Upper lobe of right lung (tissue), 1 donor: ENCODE measurements around the gene RNF212B. TPM values are rescaled to one million over a fixed set of nuclear protein-coding genes. Genes with fewer than 3 reads are reported as not detected.

ENCODE experiments used
- ATAC-seq: fragments of 200-7000 bp; cut with Tn5 transposase; one replicate; pipeline ENCODE4 v1.9.1; 2020; ENCODE audit warnings: mild to moderate bottlenecking, moderate library complexity
- DNase-seq: peaks from one replicate; pipeline ENCODE4 v3.0.0-alpha.2; 2020
- H3K27ac ChIP-seq: fragments of 200-600 bp; one replicate; pipeline ENCODE4 v1.8.0; 2022
- H3K27me3 ChIP-seq: fragments of 200-600 bp; one replicate; pipeline ENCODE4 v1.8.0; 2022; ENCODE audit warnings: mild to moderate bottlenecking
- H3K36me3 ChIP-seq: fragments of 200-600 bp; one replicate; pipeline ENCODE4 v1.8.0; 2022
- H3K4me1 ChIP-seq: fragments of 200-600 bp; one replicate; pipeline ENCODE4 v1.8.0; 2022
- H3K4me3 ChIP-seq: fragments of 200-600 bp; one replicate; pipeline ENCODE4 v1.8.0; 2022; ENCODE audit warnings: mild to moderate bottlenecking
- H3K9me3 ChIP-seq: fragments of 200-600 bp; one replicate; pipeline ENCODE4 v1.8.0; 2022
- intact Hi-C: fragments of 100-400 bp; cut with DNase I; formaldehyde crosslinking; loops from one replicate; pipeline ENCODE4 v1.11.0; 2022
- total RNA-seq: library from RNA; stranded (reverse); fragmentation: NEBNext Ultra II Directional; extraction: Animal tissue kit (Norgen Biotek cat#: 25700); gene quantifications from one replicate; pipeline ENCODE4 v1.2.1, GENCODE V29; 2021
- TF ChIP-seq, protein P1 (sequence below): fragments of 200-600 bp; IDR thresholded peaks from one replicate; pipeline ENCODE4 v1.8.0; 2022; ENCODE audit warnings: antibody characterized with exemption
- donor health status: DM: no; HTN: yes; CAD: no; lungs with severe emphysema.

RNF212B gene
- total RNA-seq, 1 donor from 2014 or later: not detected

DNA sequence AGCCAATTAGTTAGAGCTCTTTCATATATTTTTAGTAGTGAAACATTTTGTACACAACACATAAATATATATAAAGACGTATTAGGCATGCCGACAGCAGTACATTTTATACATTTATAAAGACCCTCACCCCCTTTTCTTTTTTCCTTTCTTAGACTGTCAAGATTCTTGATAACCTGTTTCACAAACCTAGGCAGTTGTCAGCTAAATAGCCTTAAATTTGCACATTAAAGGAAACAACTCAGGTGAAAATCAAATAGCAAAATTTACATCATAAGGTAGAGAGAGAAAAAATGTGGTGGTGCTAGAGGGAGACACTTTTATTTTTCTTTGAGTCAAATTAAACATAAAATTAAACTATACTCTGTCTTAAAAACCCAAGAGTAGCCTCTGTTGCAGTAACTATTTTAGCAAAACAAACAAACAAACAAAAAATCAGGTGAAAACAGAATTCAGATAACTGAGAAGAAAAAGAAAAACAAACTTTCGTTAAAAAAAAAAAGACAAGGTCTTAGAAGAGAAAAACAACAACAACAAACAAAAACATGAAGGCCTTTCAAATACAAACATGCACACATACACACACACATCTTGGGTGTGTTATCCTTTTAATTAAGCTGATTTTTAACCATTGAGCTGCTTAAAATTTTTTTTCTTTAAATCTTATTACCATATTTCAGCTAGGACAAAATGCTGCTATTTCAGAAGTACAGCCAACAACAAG is 31.2 kb upstream of the RNF212B start:
- Histone ChIP-seq H3K36me3 (no peaks in the 10 kb centered on the region), H3K4me3 (no peak overlapping the region), H3K27ac (no peak overlapping the region), H3K27me3 (no peaks in the 10 kb centered on the region), H3K9me3 (no peaks in the 10 kb centered on the region), H3K4me1 (no peaks in the 10 kb centered on the region)
- DNase-seq: no peak
- intact Hi-C loops: no loop called here
- TF ChIP-seq, protein P1, sequence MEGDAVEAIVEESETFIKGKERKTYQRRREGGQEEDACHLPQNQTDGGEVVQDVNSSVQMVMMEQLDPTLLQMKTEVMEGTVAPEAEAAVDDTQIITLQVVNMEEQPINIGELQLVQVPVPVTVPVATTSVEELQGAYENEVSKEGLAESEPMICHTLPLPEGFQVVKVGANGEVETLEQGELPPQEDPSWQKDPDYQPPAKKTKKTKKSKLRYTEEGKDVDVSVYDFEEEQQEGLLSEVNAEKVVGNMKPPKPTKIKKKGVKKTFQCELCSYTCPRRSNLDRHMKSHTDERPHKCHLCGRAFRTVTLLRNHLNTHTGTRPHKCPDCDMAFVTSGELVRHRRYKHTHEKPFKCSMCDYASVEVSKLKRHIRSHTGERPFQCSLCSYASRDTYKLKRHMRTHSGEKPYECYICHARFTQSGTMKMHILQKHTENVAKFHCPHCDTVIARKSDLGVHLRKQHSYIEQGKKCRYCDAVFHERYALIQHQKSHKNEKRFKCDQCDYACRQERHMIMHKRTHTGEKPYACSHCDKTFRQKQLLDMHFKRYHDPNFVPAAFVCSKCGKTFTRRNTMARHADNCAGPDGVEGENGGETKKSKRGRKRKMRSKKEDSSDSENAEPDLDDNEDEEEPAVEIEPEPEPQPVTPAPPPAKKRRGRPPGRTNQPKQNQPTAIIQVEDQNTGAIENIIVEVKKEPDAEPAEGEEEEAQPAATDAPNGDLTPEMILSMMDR: no peak
- ATAC-seq: no peak

DNA sequence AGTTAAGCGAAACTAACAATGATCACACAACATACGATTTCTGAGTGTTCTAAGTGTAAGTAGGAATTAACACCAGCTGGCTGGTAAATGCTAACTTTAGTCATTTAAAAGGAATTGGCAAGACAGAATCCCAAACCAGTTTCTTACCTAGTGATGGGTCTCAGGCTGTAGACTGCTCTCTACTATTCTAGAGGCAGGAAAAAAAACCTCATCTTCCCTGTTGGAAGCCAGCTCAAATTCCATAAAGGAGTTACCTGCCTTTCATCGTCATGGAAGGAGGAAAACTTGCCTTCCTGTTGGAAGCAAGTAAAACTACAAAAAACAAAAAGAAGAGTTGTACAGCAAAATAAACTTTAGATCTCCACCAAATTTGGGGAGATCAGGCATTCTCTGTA is 30.6 kb upstream of the RNF212B start:
- DNase-seq (no peak), ATAC-seq (no peak)
- no peaks in the 10 kb centered on the region for H3K9me3 ChIP-seq
- intact Hi-C loops: no loop called here
- TF ChIP-seq, protein P1: no peak
- no peaks in the 10 kb centered on the region for H3K4me1 ChIP-seq
- no peaks in the 10 kb centered on the region for H3K36me3 ChIP-seq
- no peak overlapping the region for H3K4me3 ChIP-seq
- no peaks in the 10 kb centered on the region for H3K27me3 ChIP-seq
- H3K27ac ChIP-seq: no peak overlapping the region

DNA sequence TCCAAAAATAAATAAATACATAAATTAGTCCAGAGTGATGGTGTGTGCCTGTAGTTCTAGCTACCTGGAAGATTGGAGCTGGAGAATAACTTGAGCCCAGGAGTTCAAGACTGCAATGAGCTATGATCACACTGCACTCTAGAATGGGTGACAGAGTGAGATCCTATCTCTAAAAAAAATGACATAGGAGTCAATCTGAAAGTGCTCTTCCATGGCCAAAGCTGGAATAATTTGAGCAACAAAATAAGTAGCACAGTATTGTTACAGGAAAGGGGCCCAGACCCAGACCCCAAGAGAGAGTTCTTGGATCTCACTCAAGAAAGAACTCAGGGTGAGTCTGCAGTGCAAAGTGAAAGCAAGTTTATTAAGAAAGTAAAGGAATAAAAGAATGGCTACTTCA is 29.4 kb upstream of the RNF212B start:
- H3K36me3 ChIP-seq: no peaks in the 10 kb centered on the region
- H3K4me1 ChIP-seq: no peaks in the 10 kb centered on the region
- TF ChIP-seq, protein P1: no peak
- H3K4me3 ChIP-seq: no peak overlapping the region
- DNase-seq (no peak), ATAC-seq (no peak)
- H3K9me3 ChIP-seq: no peaks in the 10 kb centered on the region
- intact Hi-C loops: no loop called here
- H3K27ac ChIP-seq: no peak overlapping the region
- H3K27me3 ChIP-seq: no peaks in the 10 kb centered on the region

DNA sequence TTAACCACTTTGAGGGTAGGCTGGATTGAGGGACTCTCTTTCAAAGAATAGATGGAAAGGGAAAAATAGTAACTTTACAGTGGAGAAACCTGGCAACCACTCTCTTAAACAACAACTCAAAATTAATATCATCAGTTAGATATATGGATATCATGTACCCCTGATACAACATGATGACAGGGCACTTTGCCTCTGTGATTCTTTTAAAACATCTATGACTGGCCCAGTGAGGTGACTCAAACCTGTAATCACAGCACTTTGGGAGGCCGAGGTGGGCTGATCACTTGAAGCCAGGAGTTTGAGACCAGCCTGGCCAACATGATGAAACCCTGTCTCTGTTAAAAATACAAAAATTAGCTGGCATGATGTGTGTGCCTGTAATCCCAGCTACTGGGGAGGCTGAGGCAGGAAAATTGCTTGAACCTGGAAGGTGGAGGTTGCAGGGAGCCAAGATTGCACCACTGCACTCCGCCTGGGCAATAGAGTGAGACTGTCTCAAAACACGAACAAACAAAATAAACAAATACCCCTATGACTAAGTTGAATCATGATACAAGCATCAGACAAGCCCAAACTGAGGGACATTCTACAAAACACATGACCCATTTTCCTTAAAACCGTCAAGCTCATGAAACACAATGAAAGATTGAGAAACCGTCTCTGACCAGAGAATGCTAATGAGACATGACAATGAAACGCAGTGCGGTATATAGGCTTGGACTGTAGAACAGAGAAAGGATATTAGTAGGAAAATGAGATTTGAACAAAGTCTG is 27.9 kb upstream of the RNF212B start:
- no peak for ATAC-seq
- no peak overlapping the region for H3K4me3 ChIP-seq
- TF ChIP-seq, protein P1: no peak
- H3K27ac ChIP-seq: no peak overlapping the region
- DNase-seq: no peak
- no peaks in the 10 kb centered on the region for H3K4me1 ChIP-seq
- no peaks in the 10 kb centered on the region for H3K9me3 ChIP-seq
- no peaks in the 10 kb centered on the region for H3K27me3 ChIP-seq
- intact Hi-C loops: no loop called here
- H3K36me3 ChIP-seq: no peaks in the 10 kb centered on the region

DNA sequence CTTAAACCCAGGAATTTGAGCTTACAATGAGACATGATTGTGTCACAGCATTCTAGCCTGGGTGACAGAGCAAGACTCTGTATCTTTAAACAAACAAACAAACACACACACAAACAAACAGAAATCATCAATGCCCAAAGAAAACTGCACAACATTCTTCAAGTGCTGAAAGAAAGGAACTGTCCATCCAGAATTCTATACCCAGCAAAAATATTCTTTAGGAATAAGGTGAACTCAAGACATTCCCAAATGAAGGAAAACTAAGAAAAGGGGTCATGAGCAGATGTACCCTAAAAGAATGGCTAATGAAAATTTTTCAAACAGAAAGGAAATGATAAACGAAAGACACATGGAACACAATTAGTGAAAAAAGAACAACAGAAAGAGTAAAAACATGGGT is 22.3 kb upstream of the RNF212B start:
- Histone ChIP-seq H3K27me3 (no peaks in the 10 kb centered on the region), H3K4me1 (no peaks in the 10 kb centered on the region), H3K9me3 (no peaks in the 10 kb centered on the region), H3K36me3 (no peaks in the 10 kb centered on the region), H3K4me3 (no peak overlapping the region), H3K27ac (no peak overlapping the region)
- DNase-seq (no peak), ATAC-seq (no peak)
- intact Hi-C loops: no loop called here
- TF ChIP-seq, protein P1: no peak
